ENCODE results near the gene PLIN3.

Gene PLIN3

GRCh38 chr19:4867534-4868285, at the start of gene PLIN3:
PLIN3 (minus strand) TSS chr19:4867667; CDS start chr19:4861394, 6,273 bp downstream.
- TF ChIP-seq CTCF (IDR thresholded peaks at IDR 0.05; ENCODE audit: insufficient read depth, low read depth, low read length, missing control alignments): no peak
- H3K4me3 ChIP-seq (ENCODE audit: low read depth, low read length): peak within 1 kb of the TSS; percentile 100
- DNase-seq (ENCODE audit: low read depth): peak; percentile 98

GRCh38 chr19:4916292-4917082, 49.0 kb upstream of the PLIN3 start:
- peak overlapping the region; percentile 68 for H3K4me3 ChIP-seq (ENCODE audit: low read depth, low read length)
- peak; percentile 55 for DNase-seq (ENCODE audit: low read depth)
- TF ChIP-seq CTCF (IDR thresholded peaks at IDR 0.05; ENCODE audit: insufficient read depth, low read depth, low read length, missing control alignments): no peak

- peak overlapping the region; percentile 68 for H3K4me3 ChIP-seq (ENCODE audit: low read depth, low read length)
- no peak for TF ChIP-seq CTCF (IDR thresholded peaks at IDR 0.05; ENCODE audit: insufficient read depth, low read depth, low read length, missing control alignments)
- DNase-seq (ENCODE audit: low read depth): peak; percentile 34
These were observed 47.5 kb upstream of the PLIN3 start for GRCh38 chr19:4914736-4915501.

GRCh38 chr19:4913996-4914735, 46.7 kb upstream of the PLIN3 start:
- TF ChIP-seq CTCF (IDR thresholded peaks at IDR 0.05; ENCODE audit: insufficient read depth, low read depth, low read length, missing control alignments): no peak
- no peak overlapping the region; the same call in 1 of the 2 replicates for H3K4me3 ChIP-seq (ENCODE audit: low read depth, low read length)
- no peak for DNase-seq (ENCODE audit: low read depth)

GRCh38 chr19:4911786-4912672, 44.6 kb upstream of the PLIN3 start:
- DNase-seq (ENCODE audit: low read depth): peak; percentile 74
- H3K4me3 ChIP-seq (ENCODE audit: low read depth, low read length): peak overlapping the region; percentile 92
- TF ChIP-seq CTCF (IDR thresholded peaks at IDR 0.05; ENCODE audit: insufficient read depth, low read depth, low read length, missing control alignments): peak; percentile 68
